ENCODE measurements around the gene STARD13.

GRCh38 chr13:33135097-33135496 lies 150.5 kb downstream of the STARD13 start:
- TF ChIP-seq CTCF (conservative IDR thresholded peaks at IDR 0.05; ENCODE audit: low read depth, low read length): no peak
- TF ChIP-seq EZH2 (IDR thresholded peaks at IDR 0.05; ENCODE audit: low read length, unreplicated experiment): no peak
